K562 (cell line): ENCODE results near the gene SSH3. TPM values are rescaled to one million over a fixed set of nuclear protein-coding genes. Genes with fewer than 3 reads are reported as not detected.
A peak's percentile ranks its signal among the peaks of the same experiment; 100 is the strongest.

Experiments
- CLOCK ChIP-seq: fragments of 250-450 bp; sonication (Bioruptor Pico); IDR thresholded peaks from 2 replicates; pipeline ENCODE4 v1.4.0; 2020; ENCODE audit warnings: mild to moderate bottlenecking, moderate library complexity, borderline replicate concordance
- CREB3L1 ChIP-seq: fragments of 450-650 bp; IDR thresholded peaks from 2 replicates; pipeline ENCODE4 v1.6.1; 2014; ENCODE audit warnings: low read depth, mild to moderate bottlenecking, moderate library complexity, borderline replicate concordance
- DLX4 ChIP-seq: fragments of 250-450 bp; sonication (Bioruptor Pico); IDR thresholded peaks from 2 replicates; pipeline ENCODE4 v1.6.1; 2021; ENCODE audit warnings: mild to moderate bottlenecking
- GATAD2B ChIP-seq: fragments of 450-650 bp; IDR thresholded peaks from 2 replicates; pipeline ENCODE4 v1.6.1; 2017; ENCODE audit warnings: mild to moderate bottlenecking, borderline replicate concordance
- HBP1 ChIP-seq: fragments of 450-650 bp; formaldehyde crosslinking; IDR thresholded peaks from 2 replicates; pipeline ENCODE4 v1.4.0; 2022; ENCODE audit warnings: missing genetic modification characterization
- JUND ChIP-seq, 2 experiments: IDR thresholded peaks; 2 replicates in 1 of 2; 3 replicates in 1 of 2; pipeline ENCODE4 v1.6.1; 2011; ENCODE audit warnings: borderline replicate concordance in 2 of 2, low read depth in 2 of 2, low read length in 2 of 2, improper control_type of control experiment in 1 of 2, missing biosample characterization in 1 of 2, missing genetic modification characterization in 1 of 2, missing genetic modification reagents in 1 of 2
- MAZ ChIP-seq, 2 experiments: fragments of 450-650 bp in 1 of 2; sonication (generic) in 1 of 2; formaldehyde crosslinking; IDR thresholded peaks in 1 of 2; conservative IDR thresholded peaks in 1 of 2; 2 replicates each; pipeline versions ENCODE4 v1.4.0 to v1.5.0; 2020; ENCODE audit warnings: mild to moderate bottlenecking in 1 of 2, missing genetic modification reagents in 1 of 2
- NR2F6 ChIP-seq: fragments of 450-650 bp; formaldehyde crosslinking; IDR thresholded peaks from 2 replicates; pipeline ENCODE4 v1.4.0; 2020; ENCODE audit warnings: mild to moderate bottlenecking
- POLR2G ChIP-seq: fragments of 200-400 bp; formaldehyde crosslinking; IDR thresholded peaks from 2 replicates; pipeline ENCODE4 v1.6.1; 2017; ENCODE audit warnings: low read depth, mild to moderate bottlenecking, antibody characterized with exemption, low read length, moderate library complexity
- RAD51 ChIP-seq: fragments of 450-650 bp; IDR thresholded peaks from 2 replicates; pipeline ENCODE4 v1.7.1; 2016; ENCODE audit warnings: low read depth, mild to moderate bottlenecking, borderline replicate concordance
- RBM17 ChIP-seq: fragments of 200-400 bp; formaldehyde crosslinking; IDR thresholded peaks from 2 replicates; pipeline ENCODE4 v1.6.1; 2017; ENCODE audit warnings: low read depth, mild to moderate bottlenecking, low read length, borderline replicate concordance
- SMAD4 ChIP-seq: fragments of 250-450 bp; sonication (Bioruptor Pico); conservative IDR thresholded peaks from 2 replicates; pipeline ENCODE4 v1.8.0; 2021; ENCODE audit warnings: inconsistent platforms, mild to moderate bottlenecking, moderate library complexity
- SNRNP70 ChIP-seq: fragments of 200-400 bp; formaldehyde crosslinking; optimal IDR thresholded peaks from 2 replicates; pipeline ENCODE3; 2017; ENCODE audit warnings: low read depth, low read length
- TBL1XR1 ChIP-seq, 2 experiments: IDR thresholded peaks; 2 replicates each; pipeline ENCODE4 v1.6.1; 2012; ENCODE audit warnings: improper control_type of control experiment in 2 of 2, low read length in 2 of 2, mild to moderate bottlenecking in 1 of 2
- polyA plus RNA-seq, 8 experiments: library from polyadenylated mRNA; depleted of rRNA in 4 of 8; stranded (reverse) in 5 of 8; unstranded in 3 of 8; fragments of >200 nt; fragmentation: Nextera tagmentation in 2 of 8; fragmentation: Illumina TruSeq in 1 of 8; extraction: Ambion mirVana in 2 of 8; extraction: Trizol in 1 of 8; gene quantifications; 2 replicates each; pipeline versions ENCODE4 v1.2.1 to v1.2.3, GENCODE V29; 2011 to 2014; ENCODE audit warnings: inconsistent platforms in 1 of 8, missing spikeins in 1 of 8
- total RNA-seq, 7 experiments: library from RNA; depleted of rRNA in 6 of 7; stranded (reverse); fragments of >200 nt in 6 of 7; fragmentation: Illumina TruSeq in 2 of 7; extraction: Trizol in 2 of 7; gene quantifications; 2 replicates each; pipeline versions ENCODE4 v1.2.1 to v1.2.3, GENCODE V29; 2011 to 2021; ENCODE audit warnings: low replicate concordance in 1 of 7
- TF ChIP-seq, protein P1 (sequence below): fragments of 450-650 bp; IDR thresholded peaks from 2 replicates; pipeline ENCODE4 v1.6.1; 2016
- TF ChIP-seq, protein P2 (sequence below): IDR thresholded peaks from 2 replicates; pipeline ENCODE4 v1.6.1; 2012; ENCODE audit warnings: low read depth, low read length, improper control_type of control experiment, borderline replicate concordance

The SSH3 gene
- total and polyA plus RNA-seq, 9 of the 15 experiments (the other 6 are each of a cell fraction or from before 2014, with no cell fraction given): 0.07 to 1.0 (median 0.24) TPM; not detected in 3

DNA sequence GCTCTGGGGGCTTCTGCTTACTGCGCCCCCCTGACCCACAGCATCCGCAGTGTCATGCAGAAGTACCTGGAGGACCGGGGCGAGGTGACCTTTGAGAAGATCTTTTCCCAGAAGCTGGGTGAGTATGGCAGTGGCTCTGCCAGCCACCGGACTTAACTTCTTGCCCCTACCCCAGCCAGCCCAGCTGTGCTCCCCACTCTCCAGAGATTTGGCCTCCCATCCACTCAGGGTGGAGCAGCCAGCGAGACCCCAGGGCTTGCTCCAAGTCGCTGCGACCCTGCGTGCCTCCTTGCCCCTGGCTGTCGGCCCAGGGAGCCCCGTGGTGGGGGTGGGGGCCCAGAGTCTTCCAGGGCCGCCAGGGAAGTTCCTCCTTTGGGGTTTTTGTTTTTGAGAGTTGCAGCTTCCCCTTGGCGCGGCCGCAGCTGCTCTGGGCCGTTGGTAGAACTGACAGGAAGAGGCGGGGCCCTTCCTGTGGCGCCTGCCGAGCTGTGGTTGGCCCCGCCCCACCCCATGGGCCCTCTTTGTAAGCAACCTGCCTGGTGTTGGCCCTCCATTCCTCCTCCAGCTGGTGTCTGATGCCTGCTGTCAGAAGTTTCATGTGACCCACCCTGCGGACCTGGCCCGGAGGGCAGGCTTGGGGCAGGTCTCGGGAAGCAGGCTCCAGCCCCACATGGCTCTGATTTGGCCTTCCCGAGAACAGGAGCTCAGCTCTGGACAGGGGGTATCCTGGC lies 25.9 kb upstream of the SSH3 start (continued):
- no peak for TF ChIP-seq SNRNP70
- TF ChIP-seq CREB3L1: peak; percentile 25; the same call in 1 of the 2 replicates
- no peak for TF ChIP-seq DLX4 (CRISPR knock-in tag)
- TF ChIP-seq TBL1XR1 (IDR thresholded peaks at IDR 0.05; ENCODE audit: low read length in 2 of 2): peak in 1 of 2 experiments; percentile 47; a peak in 1 of 4 replicates
- TF ChIP-seq RBM17: no peak
- no peak; the same call in 1 of the 2 replicates for TF ChIP-seq CLOCK (CRISPR knock-in tag)
- TF ChIP-seq JUND (IDR thresholded peaks at IDR 0.05; ENCODE audit: borderline replicate concordance, low read depth, low read length): peak; percentile 32; the same call in 1 of the 2 replicates
- TF ChIP-seq JUND (tag; IDR thresholded peaks at IDR 0.05; ENCODE audit: borderline replicate concordance, low read depth, low read length): no peak; the same call in 2 of the 3 replicates
- TF ChIP-seq POLR2G: peak; percentile 83
- TF ChIP-seq, protein P1, sequence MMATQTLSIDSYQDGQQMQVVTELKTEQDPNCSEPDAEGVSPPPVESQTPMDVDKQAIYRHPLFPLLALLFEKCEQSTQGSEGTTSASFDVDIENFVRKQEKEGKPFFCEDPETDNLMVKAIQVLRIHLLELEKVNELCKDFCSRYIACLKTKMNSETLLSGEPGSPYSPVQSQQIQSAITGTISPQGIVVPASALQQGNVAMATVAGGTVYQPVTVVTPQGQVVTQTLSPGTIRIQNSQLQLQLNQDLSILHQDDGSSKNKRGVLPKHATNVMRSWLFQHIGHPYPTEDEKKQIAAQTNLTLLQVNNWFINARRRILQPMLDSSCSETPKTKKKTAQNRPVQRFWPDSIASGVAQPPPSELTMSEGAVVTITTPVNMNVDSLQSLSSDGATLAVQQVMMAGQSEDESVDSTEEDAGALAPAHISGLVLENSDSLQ: peak; percentile 61; the same call in 1 of the 2 replicates
- TF ChIP-seq HBP1: no peak
- peak; percentile 91 for TF ChIP-seq SMAD4 (CRISPR knock-in tag)
- no peak for TF ChIP-seq RAD51
- TF ChIP-seq NR2F6: no peak
- TF ChIP-seq MAZ (CRISPR knock-in tag; conservative IDR thresholded peaks at IDR 0.05 in 1 of 2, IDR thresholded peaks at IDR 0.05 in 1 of 2): peak; percentile 92 to 98
- TF ChIP-seq GATAD2B: no peak
- TF ChIP-seq, protein P2, sequence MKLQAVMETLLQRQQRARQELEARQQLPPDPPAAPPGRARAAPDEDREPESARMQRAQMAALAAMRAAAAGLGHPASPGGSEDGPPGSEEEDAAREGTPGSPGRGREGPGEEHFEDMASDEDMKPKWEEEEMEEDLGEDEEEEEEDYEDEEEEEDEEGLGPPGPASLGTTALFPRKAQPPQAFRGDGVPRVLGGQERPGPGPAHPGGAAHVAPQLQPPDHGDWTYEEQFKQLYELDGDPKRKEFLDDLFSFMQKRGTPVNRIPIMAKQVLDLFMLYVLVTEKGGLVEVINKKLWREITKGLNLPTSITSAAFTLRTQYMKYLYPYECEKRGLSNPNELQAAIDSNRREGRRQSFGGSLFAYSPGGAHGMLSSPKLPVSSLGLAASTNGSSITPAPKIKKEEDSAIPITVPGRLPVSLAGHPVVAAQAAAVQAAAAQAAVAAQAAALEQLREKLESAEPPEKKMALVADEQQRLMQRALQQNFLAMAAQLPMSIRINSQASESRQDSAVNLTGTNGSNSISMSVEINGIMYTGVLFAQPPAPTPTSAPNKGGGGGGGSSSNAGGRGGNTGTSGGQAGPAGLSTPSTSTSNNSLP: no peak
